Right atrium auricular region (tissue), 2 donors: ENCODE measurements around the gene ARHGEF17. TPM values are rescaled to one million over a fixed set of nuclear protein-coding genes. Genes with fewer than 3 reads are reported as not detected.

ENCODE experiments used
- DNase-seq: peaks from one replicate; pipeline ENCODE4 v3.0.0-alpha.2; 2019; ENCODE audit warnings: low spot score
- H3K27ac ChIP-seq, 2 donors: fragments of 200-600 bp; sonication (generic); 1 replicate in 1 of 2; 2 replicates in 1 of 2; pipeline ENCODE4 v1.5.1; 2016 to 2019
- H3K27me3 ChIP-seq, 2 donors: fragments of 200-600 bp; sonication (generic); one replicate each; pipeline versions ENCODE4 v1.5.1 to v1.6.0; 2017 to 2019
- H3K36me3 ChIP-seq: fragments of 200-600 bp; sonication (generic); one replicate; pipeline ENCODE4 v1.5.1; 2016
- H3K4me1 ChIP-seq, 2 donors: fragments of 200-600 bp; sonication (generic); one replicate each; pipeline versions ENCODE4 v1.5.1 to v1.6.0; 2017 to 2019
- H3K4me3 ChIP-seq, 2 donors: fragments of 200-600 bp; sonication (generic); 1 replicate in 1 of 2; 2 replicates in 1 of 2; pipeline ENCODE4 v1.5.1; 2017 to 2019; ENCODE audit warnings: mild to moderate bottlenecking in 1 of 2, moderate library complexity in 1 of 2
- H3K9me3 ChIP-seq, 2 donors: fragments of 200-600 bp; sonication (generic); one replicate each; pipeline ENCODE4 v1.5.1; 2019
- CTCF ChIP-seq, 2 donors: fragments of 200-600 bp; sonication (generic); IDR thresholded peaks; one replicate each; pipeline ENCODE4 v1.5.1; 2019; ENCODE audit warnings: antibody characterized with exemption in 2 of 2
- total RNA-seq, 2 donors: library from RNA; depleted of rRNA; stranded (reverse); fragments of >200 nt; gene quantifications; one replicate each; pipeline ENCODE4 v1.1.0, GENCODE V29; 2016

The ARHGEF17 gene
- total RNA-seq, 2 donors from 2014 or later, result 41.6 to 59.9 TPM

GRCh38 chr11:73398132-73398526 lies 90.1 kb downstream of the ARHGEF17 start:
- Histone ChIP-seq H3K36me3 (no peaks in the 10 kb centered on the region), H3K4me1 (peaks cover 2 to 18% of the 10 kb centered on the region in 2 donors), H3K27ac (no peak overlapping the region), H3K4me3 (no peak overlapping the region), H3K27me3 (no peaks in the 10 kb centered on the region), H3K9me3 (no peaks in the 10 kb centered on the region)
- DNase-seq, result no peak
- no peak for TF ChIP-seq CTCF (IDR thresholded peaks at IDR 0.05)

- no peaks in the 10 kb centered on the region for H3K36me3 ChIP-seq
- no peak for DNase-seq
Measured at GRCh38 chr11:73398721-73399120, 90.6 kb downstream of the ARHGEF17 start.

GRCh38 chr11:73399159-73399590 lies 91.1 kb downstream of the ARHGEF17 start:
- peak; percentile 56 for DNase-seq
- Histone ChIP-seq H3K36me3 (no peaks in the 10 kb centered on the region), H3K27ac (peak overlapping the region; percentile 32 to 36), H3K9me3 (no peaks in the 10 kb centered on the region), H3K4me1 (peaks cover 2 to 22% of the 10 kb centered on the region in 2 donors), H3K4me3 (no peak overlapping the region), H3K27me3 (no peaks in the 10 kb centered on the region)
- no peak for TF ChIP-seq CTCF (IDR thresholded peaks at IDR 0.05)

More at GRCh38 chr11:73398721-73399120, 90.6 kb downstream of the ARHGEF17 start:
- TF ChIP-seq CTCF (IDR thresholded peaks at IDR 0.05), result no peak
- Histone ChIP-seq H3K27ac (no peak overlapping the region), H3K4me3 (no peak overlapping the region), H3K4me1 (peaks cover 2 to 18% of the 10 kb centered on the region in 2 donors), H3K9me3 (no peaks in the 10 kb centered on the region), H3K27me3 (no peaks in the 10 kb centered on the region)

GRCh38 chr11:73399636-73400035 lies 91.6 kb downstream of the ARHGEF17 start:
- peaks cover 2 to 26% of the 10 kb centered on the region in 2 donors for H3K4me1 ChIP-seq
- no peak for DNase-seq
- no peaks in the 10 kb centered on the region for H3K36me3 ChIP-seq
- no peak overlapping the region for H3K4me3 ChIP-seq
- no peaks in the 10 kb centered on the region for H3K27me3 ChIP-seq
- no peaks in the 10 kb centered on the region for H3K9me3 ChIP-seq
- no peak for TF ChIP-seq CTCF (IDR thresholded peaks at IDR 0.05)
- peak overlapping the region; percentile 32 to 36 for H3K27ac ChIP-seq

GRCh38 chr11:73400293-73400692 lies 92.2 kb downstream of the ARHGEF17 start:
- no peak overlapping the region for H3K4me3 ChIP-seq
- H3K4me1 ChIP-seq, result peaks cover 2 to 29% of the 10 kb centered on the region in 2 donors
- no peaks in the 10 kb centered on the region for H3K9me3 ChIP-seq
- DNase-seq, result no peak
- H3K36me3 ChIP-seq, result peaks cover 4% of the 10 kb centered on the region
- no peaks in the 10 kb centered on the region for H3K27me3 ChIP-seq
- no peak for TF ChIP-seq CTCF (IDR thresholded peaks at IDR 0.05)
- peak overlapping the region in 1 of 2 donors; percentile 36 for H3K27ac ChIP-seq
